K562 (cell line): ENCODE results near the gene LRP1. TPM values are rescaled to one million over a fixed set of nuclear protein-coding genes. Genes with fewer than 3 reads are reported as not detected.

Experiments used
- CHD1 ChIP-seq: fragments of 200-600 bp; sonication (generic); IDR thresholded peaks from one replicate; pipeline ENCODE4 v1.6.1; 2012; ENCODE audit warnings: mild to moderate bottlenecking, moderate library complexity, low read length, inconsistent platforms
- FOXM1 ChIP-seq, 2 experiments: fragments of 450-650 bp in 1 of 2; sonication (generic) in 1 of 2; formaldehyde crosslinking in 1 of 2; IDR thresholded peaks; 2 replicates each; pipeline versions ENCODE4 v1.6.1 to v1.9.0; 2017 to 2022; ENCODE audit warnings: low read depth in 2 of 2, mild to moderate bottlenecking in 2 of 2, missing genetic modification reagents in 1 of 2, moderate library complexity in 1 of 2
- NFRKB ChIP-seq: fragments of 450-650 bp; IDR thresholded peaks from 2 replicates; pipeline ENCODE4 v1.6.1; 2016; ENCODE audit warnings: low read depth
- POLR2H ChIP-seq: IDR thresholded peaks from 2 replicates; pipeline ENCODE4 v1.6.1; 2016; ENCODE audit warnings: missing genetic modification characterization, low read depth, mild to moderate bottlenecking, control low read depth, missing compliant biosample characterization, moderate library complexity
- RB1 ChIP-seq: fragments of 450-650 bp; IDR thresholded peaks from 2 replicates; pipeline ENCODE4 v1.6.1; 2017; ENCODE audit warnings: low read depth, mild to moderate bottlenecking
- TBP ChIP-seq: optimal IDR thresholded peaks from 2 replicates; pipeline ENCODE3; 2011; ENCODE audit warnings: low read depth, low read length, improper control_type of control experiment
- polyA plus RNA-seq, 8 experiments: library from polyadenylated mRNA; depleted of rRNA in 4 of 8; stranded (reverse) in 5 of 8; unstranded in 3 of 8; fragments of >200 nt; fragmentation: Nextera tagmentation in 2 of 8; fragmentation: Illumina TruSeq in 1 of 8; extraction: Ambion mirVana in 2 of 8; extraction: Trizol in 1 of 8; gene quantifications; 2 replicates each; pipeline versions ENCODE4 v1.2.1 to v1.2.3, GENCODE V29; 2011 to 2014; ENCODE audit warnings: inconsistent platforms in 1 of 8, missing spikeins in 1 of 8
- total RNA-seq, 7 experiments: library from RNA; depleted of rRNA in 6 of 7; stranded (reverse); fragments of >200 nt in 6 of 7; fragmentation: Illumina TruSeq in 2 of 7; extraction: Trizol in 2 of 7; gene quantifications; 2 replicates each; pipeline versions ENCODE4 v1.2.1 to v1.2.3, GENCODE V29; 2011 to 2021; ENCODE audit warnings: low replicate concordance in 1 of 7
- TF ChIP-seq, protein P1 (sequence below): fragments of 450-650 bp; IDR thresholded peaks from 2 replicates; pipeline ENCODE4 v1.6.1; 2018; ENCODE audit warnings: mild to moderate bottlenecking, low read depth; ENCODE audit not compliant: partially characterized antibody
- TF ChIP-seq, protein P2 (sequence below), 3 experiments: fragments of 200-800 bp in 1 of 3; sonication (Bioruptor generic) in 1 of 3; sonication (generic) in 1 of 3; formaldehyde crosslinking in 1 of 3; IDR thresholded peaks; 2 replicates each; pipeline versions ENCODE4 v1.6.1 to v1.8.0; 2016 to 2022; ENCODE audit warnings: mild to moderate bottlenecking in 2 of 3, missing compliant biosample characterization in 2 of 3, missing genetic modification characterization in 2 of 3, missing genetic modification reagents in 1 of 3

Gene LRP1
- total and polyA plus RNA-seq, 9 of the 15 experiments (the other 6 are each of a cell fraction or from before 2014, with no cell fraction given): 0.04 to 0.64 (median 0.19) TPM; not detected in 2

- TF ChIP-seq, protein P1, sequence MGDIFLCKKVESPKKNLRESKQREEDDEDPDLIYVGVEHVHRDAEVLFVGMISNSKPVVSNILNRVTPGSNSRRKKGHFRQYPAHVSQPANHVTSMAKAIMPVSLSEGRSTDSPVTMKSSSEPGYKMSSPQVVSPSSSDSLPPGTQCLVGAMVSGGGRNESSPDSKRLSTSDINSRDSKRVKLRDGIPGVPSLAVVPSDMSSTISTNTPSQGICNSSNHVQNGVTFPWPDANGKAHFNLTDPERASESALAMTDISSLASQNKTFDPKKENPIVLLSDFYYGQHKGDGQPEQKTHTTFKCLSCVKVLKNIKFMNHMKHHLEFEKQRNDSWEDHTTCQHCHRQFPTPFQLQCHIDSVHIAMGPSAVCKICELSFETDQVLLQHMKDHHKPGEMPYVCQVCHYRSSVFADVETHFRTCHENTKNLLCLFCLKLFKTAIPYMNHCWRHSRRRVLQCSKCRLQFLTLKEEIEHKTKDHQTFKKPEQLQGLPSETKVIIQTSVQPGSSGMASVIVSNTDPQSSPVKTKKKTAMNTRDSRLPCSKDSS: no peak
- peak; percentile 29; the same call in 1 of the 2 replicates for TF ChIP-seq POLR2H (tag)
- TF ChIP-seq, protein P2, sequence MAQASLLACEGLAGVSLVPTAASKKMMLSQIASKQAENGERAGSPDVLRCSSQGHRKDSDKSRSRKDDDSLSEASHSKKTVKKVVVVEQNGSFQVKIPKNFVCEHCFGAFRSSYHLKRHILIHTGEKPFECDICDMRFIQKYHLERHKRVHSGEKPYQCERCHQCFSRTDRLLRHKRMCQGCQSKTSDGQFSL (CRISPR knock-in tag; IDR thresholded peaks at IDR 0.05): 0 out of 2 replicates have a peak, but pooled peaks have one; percentile 51
- TF ChIP-seq, protein P2 (tag; IDR thresholded peaks at IDR 0.05): 0 out of 4 replicates have a peak, but pooled peaks of 1 of the 2 experiments have one; percentile 75
- peak; percentile 38; the same call in 1 of the 2 replicates for TF ChIP-seq RB1
- TF ChIP-seq FOXM1 (IDR thresholded peaks at IDR 0.05; ENCODE audit: low read depth): 0 out of 2 replicates have a peak, but pooled peaks have one; percentile 12
- no peak for TF ChIP-seq FOXM1 (CRISPR knock-in tag; IDR thresholded peaks at IDR 0.05; ENCODE audit: low read depth)
- peak; percentile 74 for TF ChIP-seq CHD1
- TF ChIP-seq NFRKB: peak; percentile 29; the same call in 1 of the 2 replicates
- peak; percentile 16 for TF ChIP-seq TBP
Measured at GRCh38 chr12:57086493-57087009, 41.7 kb upstream of the LRP1 start (continued).
